Spleen (tissue), 11 donors: ENCODE data around the gene OR11H6. TPM values are rescaled to one million over a fixed set of nuclear protein-coding genes. Genes with fewer than 3 reads are reported as not detected.

Experiments
- DNase-seq: peaks from one replicate; pipeline ENCODE4 v3.0.0-alpha.2; 2020
- H3K27ac ChIP-seq, 8 donors: fragments of 200-600 bp; sonication (generic) in 7 of 8; 1 replicate in 4 of 8; 2 replicates in 4 of 8; pipeline versions ENCODE4 v1.5.0 to v1.8.0; 2016 to 2021; ENCODE audit warnings: inconsistent platforms in 4 of 8, mild to moderate bottlenecking in 4 of 8, moderate library complexity in 1 of 8
- H3K27me3 ChIP-seq, 7 donors: fragments of 200-600 bp; sonication (generic) in 6 of 7; replicated peaks in 1 of 7; 1 replicate in 4 of 7; 2 replicates in 3 of 7; pipeline versions ENCODE4 v1.5.0 to v1.8.0; 2016 to 2021; ENCODE audit warnings: inconsistent platforms in 3 of 7, mild to moderate bottlenecking in 1 of 7
- H3K36me3 ChIP-seq, 6 donors: fragments of 200-600 bp; sonication (generic) in 5 of 6; 1 replicate in 4 of 6; 2 replicates in 2 of 6; pipeline versions ENCODE4 v1.5.0 to v1.8.0; 2016 to 2021; ENCODE audit warnings: inconsistent platforms in 2 of 6
- H3K4me1 ChIP-seq, 6 donors: fragments of 200-600 bp; sonication (generic) in 5 of 6; 1 replicate in 3 of 6; 2 replicates in 3 of 6; pipeline versions ENCODE4 v1.5.0 to v1.8.0; 2016 to 2021; ENCODE audit warnings: inconsistent platforms in 3 of 6
- H3K4me3 ChIP-seq, 8 donors: fragments of 200-600 bp; sonication (generic) in 7 of 8; 1 replicate in 4 of 8; 2 replicates in 4 of 8; pipeline versions ENCODE4 v1.5.0 to v1.8.0; 2016 to 2021; ENCODE audit warnings: inconsistent platforms in 4 of 8, mild to moderate bottlenecking in 4 of 8, moderate library complexity in 2 of 8
- H3K9me3 ChIP-seq, 8 donors: fragments of 200-600 bp; sonication (generic) in 7 of 8; 1 replicate in 4 of 8; 2 replicates in 4 of 8; pipeline versions ENCODE4 v1.5.0 to v1.8.0; 2016 to 2021; ENCODE audit warnings: inconsistent platforms in 4 of 8
- POLR2A ChIP-seq, 3 donors: fragments of 450-650 bp; IDR thresholded peaks; one replicate each; pipeline ENCODE4 v1.5.1; 2017; ENCODE audit warnings: antibody characterized with exemption in 3 of 3, mild to moderate bottlenecking in 1 of 3
- POLR2AphosphoS5 ChIP-seq, 3 donors: sonication (generic); formaldehyde crosslinking; IDR thresholded peaks; one replicate each; pipeline ENCODE4 v1.5.1; 2017; ENCODE audit warnings: antibody characterized with exemption in 3 of 3
- WGBS, 5 donors: extraction: QIAGEN DNeasy Blood & Tissue Kit in 3 of 5; methylation state at CpG; one replicate each; pipeline versions ENCODE4 v1.1.5 to v1.1.7; 2013 to 2018; 5-methylcytosine and 5-hydroxymethylcytosine counted together
- intact Hi-C: fragments of 100-400 bp; cut with DNase I; formaldehyde crosslinking; loops from one replicate; pipeline ENCODE4 v1.15.0; 2023; ENCODE audit warnings: low total_unique reads
- polyA plus RNA-seq, 3 donors: library from polyadenylated mRNA; stranded (reverse); fragments of 200-250 nt; gene quantifications; one replicate each; pipeline ENCODE4 v1.2.1, GENCODE V29; 2013
- total RNA-seq, 7 donors: library from RNA; depleted of rRNA in 3 of 7; stranded (reverse); fragments of >200 nt in 3 of 7; fragmentation: NEBNext Ultra II Directional in 4 of 7; extraction: Animal tissue kit (Norgen Biotek cat#: 25700) in 4 of 7; gene quantifications; one replicate each; pipeline versions ENCODE4 v1.1.0 to v1.2.1, GENCODE V29; 2016 to 2021
- TF ChIP-seq, protein P1 (sequence below), 11 experiments: fragments of 200-600 bp in 7 of 11; fragments of 450-650 bp in 4 of 11; sonication (generic) in 4 of 11; IDR thresholded peaks in 8 of 11; conservative IDR thresholded peaks in 3 of 11; 1 replicate in 7 of 11; 2 replicates in 4 of 11; pipeline versions ENCODE4 v1.4.0 to v1.8.0; 2016 to 2021; ENCODE audit warnings: antibody characterized with exemption in 11 of 11, inconsistent platforms in 4 of 11, mild to moderate bottlenecking in 1 of 11
- donor health status: healthy with polysubstance abuse.
- donor health status: DM: no; HTN: no; CAD: no; lungs with moderate emphysema.
- donor health status: DM: no; HTN: no; CAD: no.
- donor health status: Bipolar disorder and iron deficiency.
- donor health status: healthy.
- donor health status: DM: no; HTN: no; CAD: no.
- donor health status: DM: yes; HTN: yes; CAD: no.

OR11H6 gene
- total and polyA plus RNA-seq, 10 donors: not detected

DNA sequence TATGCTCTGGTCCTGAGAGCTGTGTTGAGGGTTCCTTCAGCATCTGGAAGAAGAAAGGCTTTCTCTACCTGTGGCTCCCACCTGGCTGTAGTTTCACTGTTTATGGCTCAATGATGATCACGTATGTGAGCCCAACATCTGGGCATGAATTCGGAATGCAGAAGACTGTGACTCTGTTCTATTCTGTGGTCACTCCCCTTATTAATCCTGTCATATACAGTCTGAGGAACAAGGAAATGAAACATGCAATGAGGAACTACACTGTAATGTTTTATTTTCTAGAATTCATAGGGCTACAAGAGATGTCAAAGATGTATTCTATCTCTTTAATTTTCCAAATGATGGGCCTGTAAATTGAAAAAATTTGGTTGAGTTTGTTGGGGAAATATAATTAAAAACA is 43.6 kb upstream of the OR11H6 start:
- Histone ChIP-seq H3K4me1 (no peaks in the 10 kb centered on the region), H3K27me3 (no peaks in the 10 kb centered on the region), H3K9me3 (no peaks in the 10 kb centered on the region), H3K4me3 (no peak overlapping the region), H3K36me3 (no peaks in the 10 kb centered on the region), H3K27ac (peak overlapping the region in 3 of 8 donors; percentile 10 to 61 (median 55))
- DNase-seq: no peak
- intact Hi-C loops: no loop called here
- WGBS, 5 donors: 45 to 68% (median 58%) methylated on average over 2 of the region's 2 CpGs
- TF ChIP-seq POLR2AphosphoS5 (IDR thresholded peaks at IDR 0.05) (no peak), POLR2A (IDR thresholded peaks at IDR 0.05) (no peak)
- TF ChIP-seq, protein P1, sequence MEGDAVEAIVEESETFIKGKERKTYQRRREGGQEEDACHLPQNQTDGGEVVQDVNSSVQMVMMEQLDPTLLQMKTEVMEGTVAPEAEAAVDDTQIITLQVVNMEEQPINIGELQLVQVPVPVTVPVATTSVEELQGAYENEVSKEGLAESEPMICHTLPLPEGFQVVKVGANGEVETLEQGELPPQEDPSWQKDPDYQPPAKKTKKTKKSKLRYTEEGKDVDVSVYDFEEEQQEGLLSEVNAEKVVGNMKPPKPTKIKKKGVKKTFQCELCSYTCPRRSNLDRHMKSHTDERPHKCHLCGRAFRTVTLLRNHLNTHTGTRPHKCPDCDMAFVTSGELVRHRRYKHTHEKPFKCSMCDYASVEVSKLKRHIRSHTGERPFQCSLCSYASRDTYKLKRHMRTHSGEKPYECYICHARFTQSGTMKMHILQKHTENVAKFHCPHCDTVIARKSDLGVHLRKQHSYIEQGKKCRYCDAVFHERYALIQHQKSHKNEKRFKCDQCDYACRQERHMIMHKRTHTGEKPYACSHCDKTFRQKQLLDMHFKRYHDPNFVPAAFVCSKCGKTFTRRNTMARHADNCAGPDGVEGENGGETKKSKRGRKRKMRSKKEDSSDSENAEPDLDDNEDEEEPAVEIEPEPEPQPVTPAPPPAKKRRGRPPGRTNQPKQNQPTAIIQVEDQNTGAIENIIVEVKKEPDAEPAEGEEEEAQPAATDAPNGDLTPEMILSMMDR (IDR thresholded peaks at IDR 0.05 in 8 of 11, conservative IDR thresholded peaks at IDR 0.05 in 3 of 11): no peak

DNA sequence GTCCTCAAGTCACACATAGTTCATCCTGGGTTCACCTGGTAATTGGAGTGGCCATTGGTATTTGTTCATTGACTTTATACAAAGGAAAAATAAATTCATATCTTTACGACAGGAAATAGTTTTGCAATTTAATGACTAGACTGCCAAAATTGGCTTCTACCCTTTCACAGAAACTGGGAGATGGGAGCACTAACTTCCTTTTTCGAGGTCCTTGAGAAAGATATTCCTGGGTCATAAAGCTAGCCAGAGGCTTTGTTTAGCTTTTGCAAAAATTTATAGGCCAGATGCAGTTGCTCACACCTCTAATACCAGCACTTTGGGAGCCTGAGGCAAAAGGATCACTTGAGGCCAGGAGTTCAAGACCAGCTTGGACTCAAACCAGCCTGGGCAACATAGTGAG is 43.0 kb upstream of the OR11H6 start:
- intact Hi-C loops: no loop called here
- Histone ChIP-seq H3K27me3 (no peaks in the 10 kb centered on the region), H3K9me3 (no peaks in the 10 kb centered on the region), H3K27ac (peak overlapping the region in 2 of 8 donors; percentile 55 to 61), H3K4me1 (no peaks in the 10 kb centered on the region), H3K36me3 (no peaks in the 10 kb centered on the region), H3K4me3 (no peak overlapping the region)
- TF ChIP-seq, protein P1 (IDR thresholded peaks at IDR 0.05 in 8 of 11, conservative IDR thresholded peaks at IDR 0.05 in 3 of 11): no peak
- TF ChIP-seq POLR2AphosphoS5 (IDR thresholded peaks at IDR 0.05): no peak
- no peak for DNase-seq
- 43 to 55% (median 52%) methylated on average over 2 of the region's 2 CpGs for WGBS, 5 donors

DNA sequence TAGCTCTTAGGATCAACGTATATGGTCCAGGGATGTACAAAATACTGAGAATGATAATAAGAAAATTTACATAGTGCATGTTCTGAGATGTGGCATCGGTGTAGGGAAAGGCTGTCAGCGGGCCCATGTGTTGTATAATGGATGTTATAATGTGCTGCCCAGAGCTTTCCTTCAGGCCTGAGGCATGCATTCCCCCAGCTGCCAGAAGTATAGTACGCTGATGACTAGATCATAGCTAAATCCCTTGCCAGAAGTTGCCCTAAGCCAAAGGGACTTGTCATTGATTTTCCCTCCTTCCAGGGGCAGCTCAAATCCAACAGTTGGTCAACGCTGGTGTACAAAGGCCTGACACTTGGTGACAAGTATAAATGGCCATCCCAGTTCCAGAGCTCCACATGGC is 39.3 kb upstream of the OR11H6 start:
- intact Hi-C loops: no loop called here

DNA sequence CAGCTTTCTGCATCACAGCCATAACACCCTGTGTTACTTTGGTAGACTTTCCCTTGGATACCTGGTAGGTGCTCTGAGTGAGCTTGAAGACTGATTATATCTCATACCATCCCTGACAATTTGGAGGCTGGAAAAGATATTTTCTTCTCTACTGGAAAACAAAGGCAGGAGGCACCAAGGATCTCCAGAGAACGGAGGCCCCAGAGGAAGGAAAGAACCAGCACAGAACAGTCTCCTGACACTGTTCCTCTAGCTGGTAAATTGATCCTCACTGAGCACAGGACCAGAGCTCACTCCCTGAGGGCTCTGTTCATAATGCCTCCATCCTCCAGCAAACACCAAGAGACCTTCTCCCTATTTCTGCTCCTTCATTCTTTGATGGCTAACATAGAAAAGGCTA is 32.9 kb upstream of the OR11H6 start, which contains the start of gene OR11G2:
Gene OR11G2 (plus strand): TSS at position 301 of the 400 bp plus-strand sequence. CDS start 6,542 bp downstream, outside the sequence.
- Histone ChIP-seq H3K4me3 (no peak within 1 kb of the TSS), H3K27me3 (no peaks in the 10 kb centered on the region), H3K27ac (no peak within 1 kb of the TSS), H3K4me1 (no peaks in the 10 kb centered on the region), H3K36me3 (no peaks in the 10 kb centered on the region), H3K9me3 (no peaks in the 10 kb centered on the region)
- intact Hi-C loops: no loop called here
- DNase-seq: no peak
- TF ChIP-seq, protein P1 (IDR thresholded peaks at IDR 0.05 in 8 of 11, conservative IDR thresholded peaks at IDR 0.05 in 3 of 11): no peak
- TF ChIP-seq POLR2AphosphoS5 (IDR thresholded peaks at IDR 0.05): no peak
- TF ChIP-seq POLR2A (IDR thresholded peaks at IDR 0.05): no peak
- 54 to 80% (median 74%) methylated on average over 1 of the region's 1 CpG for WGBS, 5 donors

More for the DNA sequence above, 39.3 kb upstream of the OR11H6 start:
- no peaks in the 10 kb centered on the region for H3K9me3 ChIP-seq
- no peak overlapping the region for H3K27ac ChIP-seq
- WGBS, 5 donors: 50 to 61% (median 57%) methylated on average over 5 of the region's 5 CpGs
- DNase-seq: no peak
- H3K4me3 ChIP-seq: no peak overlapping the region
- H3K36me3 ChIP-seq: no peaks in the 10 kb centered on the region
- TF ChIP-seq POLR2AphosphoS5 (IDR thresholded peaks at IDR 0.05): no peak
- no peaks in the 10 kb centered on the region for H3K4me1 ChIP-seq
- no peaks in the 10 kb centered on the region for H3K27me3 ChIP-seq

DNA sequence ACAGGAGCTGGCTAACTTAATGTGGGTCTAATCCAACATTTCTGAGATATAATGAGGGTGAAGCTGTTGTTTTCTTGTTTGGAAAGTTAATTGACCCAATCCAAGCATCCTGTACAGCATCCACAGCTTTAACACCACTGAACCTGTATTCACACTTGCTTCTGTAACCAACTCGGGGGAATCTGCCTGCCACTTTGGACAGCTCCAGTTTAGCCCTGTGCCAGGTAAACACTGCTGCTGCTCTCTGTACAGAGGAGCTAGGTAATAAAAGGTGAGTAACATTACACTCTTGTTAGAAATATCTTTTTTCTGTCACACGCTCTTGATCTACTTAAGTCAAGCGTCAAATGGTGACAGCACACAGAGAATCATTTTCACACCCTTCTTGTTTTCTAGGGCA is 32.1 kb upstream of the OR11H6 start:
- Histone ChIP-seq H3K27me3 (no peaks in the 10 kb centered on the region), H3K4me3 (no peak overlapping the region), H3K4me1 (no peaks in the 10 kb centered on the region), H3K27ac (no peak overlapping the region), H3K9me3 (no peaks in the 10 kb centered on the region), H3K36me3 (no peaks in the 10 kb centered on the region)
- no peak for DNase-seq
- TF ChIP-seq, protein P1 (IDR thresholded peaks at IDR 0.05 in 8 of 11, conservative IDR thresholded peaks at IDR 0.05 in 3 of 11): no peak
- no peak for TF ChIP-seq POLR2A (IDR thresholded peaks at IDR 0.05)
- no peak for TF ChIP-seq POLR2AphosphoS5 (IDR thresholded peaks at IDR 0.05)
- intact Hi-C loops: no loop called here
- WGBS, 5 donors: 77 to 91% (median 77%) methylated on average over 3 of the region's 3 CpGs
